Measurements from ENCODE around the gene CAP2.

CAP2 gene

DNA sequence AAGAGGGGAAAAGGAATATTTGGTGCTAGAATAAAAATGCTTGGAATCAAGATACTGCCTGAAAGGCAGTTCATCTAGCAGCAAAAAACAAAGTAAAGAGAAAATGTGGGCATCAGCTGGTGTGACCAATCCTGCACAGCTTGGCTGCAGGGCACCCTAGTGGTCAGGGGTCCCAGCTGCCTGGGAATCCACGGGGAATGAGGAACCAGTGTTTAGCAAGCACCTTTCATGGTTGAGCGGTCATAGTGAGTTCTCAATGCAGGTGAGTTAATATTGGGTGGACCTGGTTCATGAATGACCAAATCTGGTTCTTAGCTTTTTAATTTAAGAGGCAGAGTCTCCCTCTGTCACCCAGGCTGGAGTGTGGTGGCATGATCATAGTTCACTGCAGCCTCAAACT lies 53.3 kb downstream of the CAP2 start:
- Histone ChIP-seq H3K4me3 (ENCODE audit: low read depth in 1 of 2, low read length in 1 of 2) (no peak overlapping the region), H3K27ac (no peak overlapping the region), H3K36me3 (no peaks in the 10 kb centered on the region), H3K9me3 (no peaks in the 10 kb centered on the region), H3K27me3 (peaks cover 14% of the 10 kb centered on the region), H3K4me1 (ENCODE audit: control insufficient read depth in 1 of 2, insufficient read depth in 1 of 2, low read depth in 1 of 2, low read length in 1 of 2) (peaks cover 9 to 13% of the 10 kb centered on the region in 2 experiments)
- TF ChIP-seq CTCF (IDR thresholded peaks at IDR 0.05) = no peak

GRCh38 chr6:17448165-17448564 lies 54.8 kb downstream of the CAP2 start:
- no peak for TF ChIP-seq CTCF (IDR thresholded peaks at IDR 0.05)
- H3K4me3 ChIP-seq (ENCODE audit: low read depth in 1 of 2, low read length in 1 of 2) = no peak overlapping the region
- no peaks in the 10 kb centered on the region for H3K36me3 ChIP-seq
- no peaks in the 10 kb centered on the region for H3K9me3 ChIP-seq
- H3K27me3 ChIP-seq = peaks cover 14% of the 10 kb centered on the region
- no peak overlapping the region for H3K27ac ChIP-seq
- H3K4me1 ChIP-seq (ENCODE audit: control insufficient read depth in 1 of 2, insufficient read depth in 1 of 2, low read depth in 1 of 2, low read length in 1 of 2) = peaks cover 7 to 13% of the 10 kb centered on the region in 2 experiments

DNA sequence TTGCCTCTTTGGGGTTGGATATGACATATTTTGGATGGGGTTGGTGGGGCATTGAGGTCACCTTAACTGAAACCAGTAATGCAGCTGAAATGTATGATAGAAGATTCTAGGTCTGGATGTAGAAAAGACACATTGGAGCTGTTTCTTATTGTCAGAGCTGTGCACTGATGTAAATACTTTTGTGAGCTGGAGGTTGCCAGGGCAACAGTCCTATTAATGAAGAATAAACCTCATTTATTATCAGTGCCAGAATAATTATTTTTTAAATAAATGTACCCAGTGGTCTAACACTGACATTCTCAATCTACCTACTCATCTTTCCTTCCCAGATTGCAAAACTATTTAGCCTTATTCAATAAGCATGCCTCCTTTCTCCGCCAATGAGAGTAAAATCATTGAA lies 57.0 kb downstream of the CAP2 start:
- no peak for TF ChIP-seq CTCF (IDR thresholded peaks at IDR 0.05)
- H3K9me3 ChIP-seq = no peaks in the 10 kb centered on the region
- H3K36me3 ChIP-seq = no peaks in the 10 kb centered on the region
- no peak overlapping the region for H3K27ac ChIP-seq
- peaks cover 14% of the 10 kb centered on the region for H3K27me3 ChIP-seq
- H3K4me1 ChIP-seq (ENCODE audit: control insufficient read depth in 1 of 2, insufficient read depth in 1 of 2, low read depth in 1 of 2, low read length in 1 of 2) = peaks cover 7 to 13% of the 10 kb centered on the region in 2 experiments
- H3K4me3 ChIP-seq (ENCODE audit: low read depth in 1 of 2, low read length in 1 of 2) = no peak overlapping the region

- H3K27me3 ChIP-seq = peaks cover 10% of the 10 kb centered on the region
- H3K36me3 ChIP-seq = no peaks in the 10 kb centered on the region
- TF ChIP-seq CTCF (IDR thresholded peaks at IDR 0.05) = no peak
- H3K4me3 ChIP-seq (ENCODE audit: low read depth in 1 of 2, low read length in 1 of 2) = no peak overlapping the region
- H3K27ac ChIP-seq = no peak overlapping the region
- peaks cover 7 to 13% of the 10 kb centered on the region in 2 experiments for H3K4me1 ChIP-seq (ENCODE audit: control insufficient read depth in 1 of 2, insufficient read depth in 1 of 2, low read depth in 1 of 2, low read length in 1 of 2)
- H3K9me3 ChIP-seq = no peaks in the 10 kb centered on the region
Measured at GRCh38 chr6:17450832-17451231, 57.4 kb downstream of the CAP2 start.

DNA sequence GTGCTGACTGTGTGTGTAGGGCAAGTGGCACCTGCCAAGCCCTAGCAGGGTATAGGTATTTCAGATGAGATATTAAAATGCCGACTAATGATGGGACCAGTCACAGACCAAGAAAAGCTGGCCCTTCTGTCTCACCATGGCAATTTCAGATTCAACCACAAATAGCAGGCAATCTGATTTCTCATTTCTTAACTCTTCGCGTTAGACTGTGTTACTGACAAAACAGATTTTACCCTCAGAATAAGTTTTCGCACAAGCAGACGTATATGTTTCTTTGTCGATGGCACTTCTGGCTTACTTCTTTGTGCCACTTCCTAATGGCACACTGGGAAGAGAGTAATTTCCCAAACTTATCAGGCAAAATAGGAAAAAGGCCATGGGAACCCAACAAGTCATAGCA lies 58.7 kb downstream of the CAP2 start:
- Histone ChIP-seq H3K36me3 (no peaks in the 10 kb centered on the region), H3K4me1 (ENCODE audit: control insufficient read depth in 1 of 2, insufficient read depth in 1 of 2, low read depth in 1 of 2, low read length in 1 of 2) (peaks cover 7 to 13% of the 10 kb centered on the region in 2 experiments), H3K9me3 (no peaks in the 10 kb centered on the region), H3K27ac (no peak overlapping the region), H3K27me3 (peaks cover 9% of the 10 kb centered on the region), H3K4me3 (ENCODE audit: low read depth in 1 of 2, low read length in 1 of 2) (no peak overlapping the region)
- TF ChIP-seq CTCF (IDR thresholded peaks at IDR 0.05) = no peak

All from neutrophil (primary cell).